GM13977 (cell line): ENCODE results near the gene MED8.

ENCODE experiments used
- DNase-seq: peaks from one replicate; pipeline ENCODE4 v3.0.0; 2012; ENCODE audit warnings: low spot score
- CTCF ChIP-seq: IDR thresholded peaks from 2 replicates; pipeline ENCODE4 v1.5.1; 2012; ENCODE audit warnings: mild to moderate bottlenecking, control low read depth; ENCODE audit not compliant: insufficient read depth; ENCODE audit errors: extremely low read depth, missing control alignments
- in situ Hi-C: fragments of 300-500 bp; cut with MboI; formaldehyde crosslinking; loops from one replicate; pipeline ENCODE4 v1.12.0; 2022; ENCODE audit warnings: low sequenced_read_pairs, low pct_unique_long_range_greater_than_20kb, mixed read lengths, inconsistent platforms; ENCODE audit not compliant: unreplicated experiment

Gene MED8

GRCh38 chr1:43363283-43363934 is 26.2 kb downstream of the MED8 start:
- in situ Hi-C loops = loop anchor here (25.0 kb wide), 1 partner anchor 126 kb away; no protein-coding TSS in a partner anchor
- TF ChIP-seq CTCF = no peak
- no peak for DNase-seq

GRCh38 chr1:43360616-43361015 is 29.0 kb downstream of the MED8 start:
- DNase-seq = no peak
- in situ Hi-C loops = loop anchor here (25.0 kb wide), 1 partner anchor 123 kb away; no protein-coding TSS in a partner anchor
- TF ChIP-seq CTCF = no peak

GRCh38 chr1:43359696-43360095 is 29.9 kb downstream of the MED8 start:
- no peak for DNase-seq
- no peak for TF ChIP-seq CTCF
- in situ Hi-C loops = loop anchor here (25.0 kb wide), 1 partner anchor 122 kb away; no protein-coding TSS in a partner anchor

GRCh38 chr1:43358746-43359693 is 30.6 kb downstream of the MED8 start, which contains the start of gene CDC20:
CDC20 (plus strand) TSS chr1:43358981; CDS start chr1:43359216, 235 bp downstream.
- peak; percentile 98 for DNase-seq
- TF ChIP-seq CTCF = no peak

GRCh38 chr1:43358121-43358745 is 31.4 kb downstream of the MED8 start:
- peak; percentile 76 for DNase-seq
- in situ Hi-C loops = loop anchor here (25.0 kb wide), 1 partner anchor 121 kb away; no protein-coding TSS in a partner anchor
- TF ChIP-seq CTCF = peak; percentile 65

More at GRCh38 chr1:43358746-43359693, 30.6 kb downstream of the MED8 start, which contains the start of gene CDC20:
- in situ Hi-C loops = loop anchor here (25.0 kb wide), 1 partner anchor 122 kb away; no protein-coding TSS in a partner anchor

- no peak for TF ChIP-seq CTCF
- in situ Hi-C loops = loop anchor here (25.0 kb wide), 1 partner anchor 120 kb away; no protein-coding TSS in a partner anchor
- no peak for DNase-seq
Observed at GRCh38 chr1:43357251-43357650, 32.3 kb downstream of the MED8 start.
